ENCODE data around the gene NDUFV3. TPM values are rescaled to one million over a fixed set of nuclear protein-coding genes. Genes with fewer than 3 reads are reported as not detected.
"Not testable (repeated sequence)": the region's sequence is repeated elsewhere in the genome, so short reads cannot be mapped to it uniquely, and the experiment has no call there.

Gene NDUFV3
- total RNA-seq, 4 donors from 2014 or later = 45.4 to 79.0 (median 51.9) TPM

DNA sequence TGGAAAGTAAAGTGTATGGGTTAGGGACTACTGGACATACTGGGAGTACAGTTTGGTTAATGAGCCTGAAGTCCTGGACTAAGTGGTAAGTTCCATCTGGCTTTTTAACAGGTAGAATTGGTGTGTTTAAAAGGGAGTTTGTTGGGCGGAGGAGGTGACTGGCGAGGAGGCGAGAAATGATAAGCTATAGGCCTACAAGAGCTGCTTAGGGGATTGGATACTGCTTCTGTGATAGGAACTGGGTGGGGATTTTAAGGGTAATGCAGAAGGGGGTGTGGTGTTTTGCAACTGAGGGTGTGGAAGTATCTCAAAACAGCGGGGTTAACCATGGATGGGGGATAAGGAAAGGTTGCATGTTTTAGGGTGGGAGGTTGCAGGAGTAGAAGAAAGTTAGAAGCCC lies 28.8 kb downstream of the NDUFV3 start:
- no peak for ATAC-seq (ENCODE audit: low FRiP score)
- TF ChIP-seq, protein P1, sequence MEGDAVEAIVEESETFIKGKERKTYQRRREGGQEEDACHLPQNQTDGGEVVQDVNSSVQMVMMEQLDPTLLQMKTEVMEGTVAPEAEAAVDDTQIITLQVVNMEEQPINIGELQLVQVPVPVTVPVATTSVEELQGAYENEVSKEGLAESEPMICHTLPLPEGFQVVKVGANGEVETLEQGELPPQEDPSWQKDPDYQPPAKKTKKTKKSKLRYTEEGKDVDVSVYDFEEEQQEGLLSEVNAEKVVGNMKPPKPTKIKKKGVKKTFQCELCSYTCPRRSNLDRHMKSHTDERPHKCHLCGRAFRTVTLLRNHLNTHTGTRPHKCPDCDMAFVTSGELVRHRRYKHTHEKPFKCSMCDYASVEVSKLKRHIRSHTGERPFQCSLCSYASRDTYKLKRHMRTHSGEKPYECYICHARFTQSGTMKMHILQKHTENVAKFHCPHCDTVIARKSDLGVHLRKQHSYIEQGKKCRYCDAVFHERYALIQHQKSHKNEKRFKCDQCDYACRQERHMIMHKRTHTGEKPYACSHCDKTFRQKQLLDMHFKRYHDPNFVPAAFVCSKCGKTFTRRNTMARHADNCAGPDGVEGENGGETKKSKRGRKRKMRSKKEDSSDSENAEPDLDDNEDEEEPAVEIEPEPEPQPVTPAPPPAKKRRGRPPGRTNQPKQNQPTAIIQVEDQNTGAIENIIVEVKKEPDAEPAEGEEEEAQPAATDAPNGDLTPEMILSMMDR (IDR thresholded peaks at IDR 0.05) = no peak
- DNase-seq (ENCODE audit: low spot score) = no peak

DNA sequence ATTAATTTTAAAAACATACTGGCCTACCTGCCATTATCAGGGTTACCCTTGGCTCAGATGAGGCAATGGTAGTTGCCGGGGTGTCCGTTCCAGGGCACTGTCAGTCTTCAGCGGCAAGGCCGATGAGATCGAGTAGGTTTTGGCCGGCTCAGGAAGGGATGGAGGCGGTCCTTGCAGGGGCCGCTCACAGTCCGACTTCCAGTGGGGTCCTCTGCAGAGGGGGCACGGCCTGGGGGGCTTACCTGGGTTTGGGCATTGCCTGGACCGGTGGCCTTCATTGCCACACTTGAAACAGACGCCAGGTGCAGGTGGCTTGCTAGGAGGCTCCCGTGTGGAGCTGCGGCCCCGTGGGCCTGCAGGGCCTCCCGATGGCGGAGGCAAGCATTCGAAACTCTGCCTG lies 29.8 kb downstream of the NDUFV3 start:
- ATAC-seq (ENCODE audit: low FRiP score) (no peak), DNase-seq (ENCODE audit: low spot score) (no peak)

DNA sequence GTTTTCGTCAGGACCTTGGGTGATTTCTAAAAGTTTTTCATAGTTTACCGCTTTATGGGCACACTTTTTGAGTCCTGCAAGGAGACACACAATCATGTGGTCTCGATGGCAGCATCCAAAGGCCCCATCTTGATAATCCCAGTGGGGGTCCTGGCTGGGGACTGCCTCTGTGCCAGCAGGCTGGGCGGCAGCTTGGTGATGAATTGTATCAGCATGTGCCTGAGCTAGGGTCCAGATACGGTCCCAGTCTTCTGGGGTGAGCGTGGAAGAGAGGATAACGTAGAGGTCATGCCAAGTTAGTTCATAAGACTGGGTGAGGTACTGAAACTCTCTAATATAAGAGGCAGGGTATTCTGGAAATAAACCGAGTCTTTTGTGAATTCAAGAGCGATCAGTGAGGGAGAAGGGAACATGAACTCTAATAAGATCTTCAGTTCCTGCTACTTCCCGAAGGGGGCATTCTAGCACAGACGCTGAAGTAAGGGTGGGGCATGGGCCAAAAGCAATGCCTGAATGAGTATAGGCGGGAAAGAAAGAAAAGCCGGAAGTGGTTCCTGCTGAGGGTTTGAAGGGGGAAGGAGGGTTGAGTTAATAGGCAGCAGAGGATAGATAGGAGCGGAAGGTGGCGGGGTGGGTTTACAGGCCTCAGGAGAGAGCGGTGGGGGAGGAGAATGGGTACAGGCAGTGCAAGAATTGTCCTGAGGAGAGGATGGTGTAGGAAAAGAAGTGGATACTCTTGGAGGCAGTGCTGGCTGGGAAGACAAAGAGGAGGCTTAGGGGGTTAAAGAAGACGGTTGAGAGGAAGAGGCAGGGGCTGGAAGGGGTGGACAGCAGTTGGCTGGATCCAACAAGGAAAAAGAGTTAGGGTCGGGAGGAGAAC lies 30.7 kb downstream of the NDUFV3 start:
- no peak for DNase-seq (ENCODE audit: low spot score)
- TF ChIP-seq, protein P1 (IDR thresholded peaks at IDR 0.05) = peak in 1 of 3 donors; percentile 27
- peak; percentile 88 for ATAC-seq (ENCODE audit: low FRiP score)

More for the DNA sequence above, 29.8 kb downstream of the NDUFV3 start:
- TF ChIP-seq, protein P1 (IDR thresholded peaks at IDR 0.05) = no peak

DNA sequence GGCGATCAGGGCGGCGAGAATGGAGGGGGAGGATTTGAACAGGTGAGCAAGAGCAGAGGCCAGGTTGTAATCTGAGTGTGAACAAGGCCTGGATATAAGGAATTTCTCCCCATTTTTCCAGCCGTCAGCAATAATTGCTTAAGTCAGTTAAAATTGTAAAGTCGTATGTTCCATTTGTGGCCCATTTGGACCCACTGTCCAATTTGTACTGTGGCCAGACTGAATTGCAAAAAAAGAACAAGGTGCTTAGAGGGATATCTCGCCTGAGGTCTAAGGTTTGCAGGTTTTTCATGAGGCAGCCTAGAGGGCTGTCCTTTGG lies 31.3 kb downstream of the NDUFV3 start:
- peak; percentile 25 for ATAC-seq (ENCODE audit: low FRiP score)
- no peak for DNase-seq (ENCODE audit: low spot score)
- TF ChIP-seq, protein P1 (IDR thresholded peaks at IDR 0.05) = no peak

DNA sequence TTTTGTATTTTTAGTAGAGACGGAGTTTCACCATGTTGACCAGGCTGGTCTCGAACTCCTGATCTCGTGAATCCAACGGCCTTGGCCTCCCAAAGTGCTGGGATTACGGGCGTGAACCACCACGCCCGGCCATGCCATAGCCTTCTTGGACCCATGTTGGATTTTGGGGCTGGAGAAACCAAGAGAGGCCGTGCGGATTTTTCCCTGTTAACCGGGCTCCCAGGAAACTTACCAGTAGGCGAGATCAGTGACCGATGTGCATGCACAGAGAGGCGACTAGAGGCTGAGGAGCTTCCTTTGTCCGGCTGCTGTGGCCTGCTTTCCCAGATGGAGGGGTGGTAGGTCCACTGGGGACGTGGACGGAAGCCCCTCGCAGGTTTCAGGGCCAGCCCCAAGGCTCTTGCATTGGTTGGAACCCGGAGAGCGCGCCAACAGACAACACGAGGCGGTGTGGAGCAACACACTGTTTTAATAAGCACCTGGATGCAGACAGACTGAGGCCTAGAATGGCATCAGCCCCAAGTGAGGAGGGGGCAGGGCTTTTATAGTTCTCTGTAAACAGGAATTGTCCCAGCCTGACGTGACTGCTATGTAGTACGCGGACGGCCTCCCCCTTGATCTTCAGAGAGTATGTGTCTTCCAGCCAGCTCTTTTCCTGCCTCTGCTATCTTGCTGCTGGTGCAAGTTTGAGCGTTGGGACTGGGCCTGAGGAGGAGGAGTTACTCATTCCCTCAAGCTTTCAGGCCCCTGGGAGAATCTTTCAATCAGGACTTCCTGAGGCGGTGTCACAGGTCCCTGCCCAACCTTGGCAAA lies 32.2 kb downstream of the NDUFV3 start, which contains the start of gene ERVH48-1:
Gene ERVH48-1, minus strand, starts transcription at position 517 of the 813 bp plus-strand sequence. CDS start 6,624 bp downstream, outside the sequence.
- ATAC-seq (ENCODE audit: low FRiP score) (peak; percentile 25), DNase-seq (ENCODE audit: low spot score) (no peak)
- TF ChIP-seq, protein P1 (IDR thresholded peaks at IDR 0.05) = no peak

DNA sequence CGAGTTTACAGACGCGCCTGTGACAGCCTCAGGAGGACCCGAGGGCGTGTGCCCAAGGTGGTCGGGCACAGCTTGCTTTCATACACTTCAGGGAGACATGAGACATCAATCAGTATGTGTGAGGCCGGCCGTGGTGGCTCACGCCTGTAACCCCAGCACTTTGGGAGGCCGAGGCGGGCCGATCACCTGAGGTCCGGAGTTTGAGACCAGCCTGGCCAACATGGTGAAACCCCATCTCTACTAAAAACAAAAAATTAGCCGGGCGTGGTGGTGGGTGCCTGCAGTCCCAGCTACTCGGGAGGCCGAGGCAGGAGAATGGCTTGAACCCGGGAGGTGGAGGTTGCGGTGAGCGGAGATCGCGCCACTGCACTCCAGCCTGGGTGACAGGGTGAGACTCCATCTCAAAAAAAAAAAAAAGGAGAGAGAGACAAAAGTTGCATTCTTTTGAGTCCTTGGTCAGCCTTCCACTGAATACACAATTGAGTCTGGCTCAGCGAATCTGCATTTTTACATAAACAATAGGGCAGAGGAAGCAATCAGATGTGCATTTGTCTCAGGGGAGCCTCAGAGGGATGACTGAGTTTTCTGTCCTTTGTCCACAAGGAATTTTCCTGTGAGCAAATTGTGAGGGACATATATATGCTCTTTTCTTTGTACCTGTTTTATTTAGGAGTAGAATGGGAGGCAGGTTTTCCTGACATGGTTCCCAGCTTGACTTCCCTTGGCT lies 34.5 kb downstream of the NDUFV3 start:
- not testable (repeated sequence) for ATAC-seq (ENCODE audit: low FRiP score); DNase-seq (ENCODE audit: low spot score)

DNA sequence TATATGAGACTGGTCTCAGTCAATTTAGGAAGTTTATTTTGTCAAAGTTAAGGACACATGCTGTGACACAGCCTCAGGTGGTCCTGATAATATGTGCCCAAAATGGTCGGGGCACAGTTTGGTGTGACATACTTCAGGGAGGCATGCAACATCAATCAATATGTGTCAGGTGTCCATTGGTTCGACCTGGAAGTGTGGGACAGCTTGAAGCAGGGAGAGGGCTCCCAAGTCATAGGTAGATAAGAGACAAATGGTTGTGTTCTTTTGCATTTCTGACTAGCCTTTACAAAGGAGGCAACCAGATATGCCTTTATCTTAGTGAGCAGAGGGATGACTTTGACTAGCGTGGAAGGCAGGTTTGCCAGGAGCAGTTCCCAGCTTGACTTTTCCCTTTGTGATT lies 36.9 kb downstream of the NDUFV3 start:
- DNase-seq (ENCODE audit: low spot score) (no peak), ATAC-seq (ENCODE audit: low FRiP score) (no peak)
- TF ChIP-seq, protein P1 (IDR thresholded peaks at IDR 0.05) = no peak

Measured in omental fat pad (tissue), 4 donors.